Measurements from ENCODE around the gene RPP30. TPM values are rescaled to one million over a fixed set of nuclear protein-coding genes. Genes with fewer than 3 reads are reported as not detected.

Gene RPP30
- total RNA-seq, 3 donors from 2014 or later, result 31.8 to 48.7 (median 40.3) TPM

DNA sequence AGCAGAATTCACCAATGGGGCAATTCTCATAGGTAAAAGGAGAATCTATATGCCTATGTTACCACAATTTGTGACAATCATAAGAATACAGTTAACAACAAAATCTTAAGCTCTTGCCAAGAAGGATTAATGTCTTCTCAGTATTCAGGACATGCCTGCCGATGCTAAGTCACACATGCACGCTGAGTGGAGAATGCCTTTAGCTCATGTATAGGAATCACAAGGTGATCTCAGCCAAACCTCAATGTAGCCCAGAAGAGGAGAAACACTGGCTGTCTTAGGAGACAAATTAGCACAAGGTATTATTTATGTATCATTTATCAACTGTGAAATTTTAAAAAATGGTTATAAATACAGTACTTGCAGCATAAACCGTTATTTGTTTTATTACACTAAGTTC lies 16.6 kb upstream of the RPP30 start:
- Histone ChIP-seq H3K9me3 (peaks cover 7 to 12% of the 10 kb centered on the region in 2 donors), H3K27me3 (peaks cover 3 to 37% of the 10 kb centered on the region in 2 donors), H3K27ac (no peak overlapping the region), H3K4me1 (no peaks in the 10 kb centered on the region), H3K4me3 (no peak overlapping the region), H3K36me3 (no peaks in the 10 kb centered on the region)
- intact Hi-C loops (cut with DNase I; ENCODE audit: low total_unique reads), result no loop called here
- TF ChIP-seq POLR2A (IDR thresholded peaks at IDR 0.05) (no peak), POLR2AphosphoS5 (IDR thresholded peaks at IDR 0.05) (no peak)
- TF ChIP-seq, protein P1, sequence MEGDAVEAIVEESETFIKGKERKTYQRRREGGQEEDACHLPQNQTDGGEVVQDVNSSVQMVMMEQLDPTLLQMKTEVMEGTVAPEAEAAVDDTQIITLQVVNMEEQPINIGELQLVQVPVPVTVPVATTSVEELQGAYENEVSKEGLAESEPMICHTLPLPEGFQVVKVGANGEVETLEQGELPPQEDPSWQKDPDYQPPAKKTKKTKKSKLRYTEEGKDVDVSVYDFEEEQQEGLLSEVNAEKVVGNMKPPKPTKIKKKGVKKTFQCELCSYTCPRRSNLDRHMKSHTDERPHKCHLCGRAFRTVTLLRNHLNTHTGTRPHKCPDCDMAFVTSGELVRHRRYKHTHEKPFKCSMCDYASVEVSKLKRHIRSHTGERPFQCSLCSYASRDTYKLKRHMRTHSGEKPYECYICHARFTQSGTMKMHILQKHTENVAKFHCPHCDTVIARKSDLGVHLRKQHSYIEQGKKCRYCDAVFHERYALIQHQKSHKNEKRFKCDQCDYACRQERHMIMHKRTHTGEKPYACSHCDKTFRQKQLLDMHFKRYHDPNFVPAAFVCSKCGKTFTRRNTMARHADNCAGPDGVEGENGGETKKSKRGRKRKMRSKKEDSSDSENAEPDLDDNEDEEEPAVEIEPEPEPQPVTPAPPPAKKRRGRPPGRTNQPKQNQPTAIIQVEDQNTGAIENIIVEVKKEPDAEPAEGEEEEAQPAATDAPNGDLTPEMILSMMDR (IDR thresholded peaks at IDR 0.05), result no peak
- DNase-seq (ENCODE audit: low spot score in 2 of 2), result no peak

DNA sequence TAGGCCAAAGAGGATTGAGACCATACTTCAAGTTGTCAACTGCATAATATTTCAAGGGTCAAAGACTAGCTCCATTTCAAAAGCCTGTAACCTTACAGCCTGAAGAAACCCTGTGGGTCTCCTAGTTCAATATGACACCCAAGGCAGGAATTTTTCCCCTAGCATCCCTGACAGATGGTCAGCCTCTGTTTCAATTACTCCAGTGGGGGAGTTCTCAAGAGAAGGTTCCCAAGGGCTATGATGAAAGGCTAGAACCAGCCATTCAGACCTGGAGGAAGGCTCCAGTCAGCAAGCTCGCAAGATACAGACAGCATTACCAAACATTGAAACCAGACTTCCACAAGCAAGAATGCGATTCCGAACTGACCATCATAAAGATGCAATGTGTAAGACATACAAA lies 15.5 kb upstream of the RPP30 start:
- no peak for DNase-seq (ENCODE audit: low spot score in 2 of 2)
- peaks cover 3 to 37% of the 10 kb centered on the region in 2 donors for H3K27me3 ChIP-seq
- H3K4me3 ChIP-seq, result peak overlapping the region in 1 of 3 donors; percentile 69
- H3K27ac ChIP-seq, result no peak overlapping the region
- H3K4me1 ChIP-seq, result no peaks in the 10 kb centered on the region
- TF ChIP-seq POLR2AphosphoS5 (IDR thresholded peaks at IDR 0.05) (no peak), POLR2A (IDR thresholded peaks at IDR 0.05) (no peak)
- TF ChIP-seq, protein P1 (IDR thresholded peaks at IDR 0.05), result no peak
- H3K36me3 ChIP-seq, result no peaks in the 10 kb centered on the region
- H3K9me3 ChIP-seq, result peaks cover under 1 to 2% of the 10 kb centered on the region in 2 donors
- intact Hi-C loops (cut with DNase I; ENCODE audit: low total_unique reads), result no loop called here

DNA sequence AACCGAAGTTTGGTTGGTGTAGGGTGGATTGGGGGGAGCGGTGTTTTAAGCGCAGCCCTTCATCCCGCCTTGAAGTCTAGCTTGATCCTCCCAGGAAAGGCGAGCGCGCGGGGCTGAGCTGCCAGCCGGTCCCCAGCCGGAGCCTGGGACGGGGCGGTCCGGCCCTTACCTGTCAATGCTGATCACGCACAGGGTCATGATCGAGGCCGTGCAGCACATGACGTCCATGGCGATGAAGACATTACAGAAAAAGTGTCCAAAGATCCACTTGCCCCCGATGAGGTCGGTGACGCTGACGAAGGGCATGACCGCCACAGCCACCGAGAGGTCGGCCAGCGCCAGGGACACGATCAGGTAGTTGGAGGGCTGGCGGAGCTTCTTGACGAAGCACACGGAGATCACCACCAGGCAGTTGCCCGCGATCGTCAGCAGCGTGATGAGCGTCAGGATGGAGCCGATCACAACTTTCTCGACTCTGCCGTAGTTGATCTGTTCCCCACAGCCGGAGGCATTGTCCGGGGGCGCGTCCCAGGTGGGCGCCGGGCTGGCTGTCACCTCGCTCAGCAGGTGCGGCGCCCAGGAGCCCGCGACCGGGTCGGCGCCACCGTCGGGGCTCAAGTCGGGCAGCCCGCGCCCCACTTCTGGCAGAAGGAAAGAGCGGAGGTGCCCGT lies 14.7 kb upstream of the RPP30 start:
- TF ChIP-seq, protein P1 (IDR thresholded peaks at IDR 0.05), result no peak
- no peak for TF ChIP-seq POLR2A (IDR thresholded peaks at IDR 0.05)
- no peak for TF ChIP-seq POLR2AphosphoS5 (IDR thresholded peaks at IDR 0.05)
- intact Hi-C loops (cut with DNase I; ENCODE audit: low total_unique reads), result no loop called here
- H3K27me3 ChIP-seq, result peaks cover 3 to 37% of the 10 kb centered on the region in 2 donors
- H3K27ac ChIP-seq, result peak overlapping the region; percentile 36 to 66
- no peaks in the 10 kb centered on the region for H3K4me1 ChIP-seq
- H3K36me3 ChIP-seq, result no peaks in the 10 kb centered on the region
- H3K9me3 ChIP-seq, result no peaks in the 10 kb centered on the region
- H3K4me3 ChIP-seq, result peak overlapping the region; percentile 53 to 76 (median 69)
- no peak for DNase-seq (ENCODE audit: low spot score in 2 of 2)

DNA sequence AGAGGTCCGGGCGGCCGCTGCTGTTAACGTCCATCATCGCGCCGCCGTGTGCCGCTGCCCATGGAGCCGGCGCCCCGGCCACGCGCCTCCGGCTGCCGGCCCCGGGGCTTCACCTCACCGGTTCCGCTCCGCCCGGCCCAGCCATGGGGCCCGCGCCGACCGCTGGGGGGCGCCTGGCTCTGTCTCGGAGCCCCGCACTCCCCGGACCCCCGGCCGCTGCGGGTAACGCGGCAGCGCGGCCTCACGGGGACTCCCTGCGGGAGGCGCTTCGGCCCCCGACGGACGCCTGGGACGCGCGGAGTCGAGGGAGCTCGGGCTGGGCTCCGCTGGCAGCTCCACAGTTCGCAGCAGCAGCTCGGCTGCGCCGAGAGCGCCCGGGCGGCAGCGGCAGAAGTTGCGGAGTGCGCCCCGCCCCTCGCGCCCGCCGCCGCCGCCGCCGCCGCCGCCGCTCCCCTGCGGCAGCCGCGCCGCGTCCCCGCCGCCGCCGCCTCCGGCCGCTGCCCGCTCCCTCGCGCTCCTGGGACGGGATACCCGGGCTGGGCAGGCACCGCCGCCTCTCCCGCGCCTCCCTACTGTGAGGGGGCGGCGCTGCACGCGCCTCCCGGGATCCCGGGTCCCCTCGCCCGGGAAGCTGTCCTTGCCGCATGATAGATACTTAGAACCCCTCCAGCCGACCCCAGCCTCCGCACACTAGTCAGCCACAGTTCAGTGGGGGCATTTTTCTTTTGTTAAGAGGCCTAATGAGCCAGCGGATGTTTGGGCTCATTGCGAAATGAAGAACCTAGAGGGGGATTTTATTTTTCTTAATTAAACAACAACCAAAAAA lies 13.9 kb upstream of the RPP30 start, which contains the start of gene HTR7:
Gene HTR7, minus strand, starts transcription at position 405 of the 826 bp plus-strand sequence. Its CDS starts 368 bp downstream, at position 37.
- peaks cover 3 to 34% of the 10 kb centered on the region in 2 donors for H3K27me3 ChIP-seq
- DNase-seq (ENCODE audit: low spot score in 2 of 2), result peak in 1 of 2 donors; percentile 31

More for the DNA sequence above, 13.9 kb upstream of the RPP30 start, which contains the start of gene HTR7:
- intact Hi-C loops (cut with DNase I; ENCODE audit: low total_unique reads), result no loop called here
- Histone ChIP-seq H3K9me3 (no peaks in the 10 kb centered on the region), H3K4me3 (peak within 1 kb of the TSS; percentile 53 to 76 (median 69)), H3K4me1 (no peaks in the 10 kb centered on the region), H3K27ac (peak within 1 kb of the TSS; percentile 36 to 66), H3K36me3 (no peaks in the 10 kb centered on the region)
- TF ChIP-seq, protein P1 (IDR thresholded peaks at IDR 0.05), result peak in 1 of 3 donors; percentile 46
- no peak for TF ChIP-seq POLR2AphosphoS5 (IDR thresholded peaks at IDR 0.05)
